DOHH2 (cell line): ENCODE results near the gene TFDP1.

Experiments
- EZH2phosphoT487 ChIP-seq: fragments of 200-600 bp; sonication (generic); IDR thresholded peaks from 2 replicates; pipeline ENCODE4 v1.6.1; 2017; ENCODE audit warnings: borderline replicate concordance, mild to moderate bottlenecking, antibody characterized with exemption, low read length, moderate library complexity, mixed read lengths
- TF ChIP-seq, protein P1 (sequence below): fragments of 200-600 bp; sonication (generic); IDR thresholded peaks from one replicate; pipeline ENCODE4 v1.5.1; 2014; ENCODE audit warnings: antibody characterized with exemption, mild to moderate bottlenecking, low read depth, low read length; ENCODE audit not compliant: poor library complexity, severe bottlenecking

DNA sequence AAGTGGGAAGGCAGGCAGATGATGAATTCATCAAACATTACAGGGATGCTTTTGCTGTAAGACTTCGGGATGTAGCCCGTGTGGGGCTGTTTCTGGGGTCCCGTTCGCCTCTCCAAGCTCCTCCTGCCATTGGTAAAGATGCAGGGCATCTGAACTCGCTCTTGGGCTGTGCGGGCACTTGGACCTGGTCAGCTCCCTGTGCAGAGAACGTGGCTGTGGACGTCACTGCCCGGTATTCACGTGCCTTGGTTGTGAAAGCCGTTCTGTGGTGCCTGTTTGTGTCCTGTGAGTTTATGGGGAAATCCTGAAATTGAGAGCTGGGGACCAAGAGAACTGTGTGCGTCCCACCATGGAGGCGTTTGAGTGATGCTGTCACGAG is 5.4 kb downstream of the TFDP1 start:
- TF ChIP-seq, protein P1, sequence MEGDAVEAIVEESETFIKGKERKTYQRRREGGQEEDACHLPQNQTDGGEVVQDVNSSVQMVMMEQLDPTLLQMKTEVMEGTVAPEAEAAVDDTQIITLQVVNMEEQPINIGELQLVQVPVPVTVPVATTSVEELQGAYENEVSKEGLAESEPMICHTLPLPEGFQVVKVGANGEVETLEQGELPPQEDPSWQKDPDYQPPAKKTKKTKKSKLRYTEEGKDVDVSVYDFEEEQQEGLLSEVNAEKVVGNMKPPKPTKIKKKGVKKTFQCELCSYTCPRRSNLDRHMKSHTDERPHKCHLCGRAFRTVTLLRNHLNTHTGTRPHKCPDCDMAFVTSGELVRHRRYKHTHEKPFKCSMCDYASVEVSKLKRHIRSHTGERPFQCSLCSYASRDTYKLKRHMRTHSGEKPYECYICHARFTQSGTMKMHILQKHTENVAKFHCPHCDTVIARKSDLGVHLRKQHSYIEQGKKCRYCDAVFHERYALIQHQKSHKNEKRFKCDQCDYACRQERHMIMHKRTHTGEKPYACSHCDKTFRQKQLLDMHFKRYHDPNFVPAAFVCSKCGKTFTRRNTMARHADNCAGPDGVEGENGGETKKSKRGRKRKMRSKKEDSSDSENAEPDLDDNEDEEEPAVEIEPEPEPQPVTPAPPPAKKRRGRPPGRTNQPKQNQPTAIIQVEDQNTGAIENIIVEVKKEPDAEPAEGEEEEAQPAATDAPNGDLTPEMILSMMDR, result no peak
- TF ChIP-seq EZH2phosphoT487, result no peak
